Sigmoid colon (tissue), 7 donors: ENCODE results near the gene CTSW. TPM values are rescaled to one million over a fixed set of nuclear protein-coding genes. Genes with fewer than 3 reads are reported as not detected.

Experiments
- DNase-seq: peaks from one replicate; pipeline ENCODE4 v3.0.0-alpha.2; 2019
- H3K27ac ChIP-seq, 4 donors: fragments of 200-600 bp; sonication (generic); one replicate each; pipeline ENCODE4 v1.5.1; 2016 to 2019; ENCODE audit warnings: mild to moderate bottlenecking in 1 of 4
- H3K27me3 ChIP-seq, 3 donors: fragments of 200-600 bp; sonication (generic); one replicate each; pipeline ENCODE4 v1.5.1; 2019; ENCODE audit warnings: mild to moderate bottlenecking in 1 of 3
- H3K36me3 ChIP-seq, 4 donors: fragments of 200-600 bp; sonication (generic); one replicate each; pipeline ENCODE4 v1.5.1; 2016 to 2019
- H3K4me1 ChIP-seq, 4 donors: fragments of 200-600 bp; sonication (generic); one replicate each; pipeline ENCODE4 v1.5.1; 2017 to 2019
- H3K4me3 ChIP-seq, 4 donors: fragments of 200-600 bp; sonication (generic); one replicate each; pipeline ENCODE4 v1.5.1; 2017 to 2019; ENCODE audit warnings: mild to moderate bottlenecking in 2 of 4, moderate library complexity in 1 of 4
- H3K9me3 ChIP-seq, 4 donors: fragments of 200-600 bp in 3 of 4; sonication (generic) in 3 of 4; one replicate each; pipeline versions ENCODE4 v1.5.1 to v1.6.1; 2013 to 2019
- CTCF ChIP-seq, 4 experiments: fragments of 450-650 bp in 3 of 4; fragments of 200-600 bp in 1 of 4; IDR thresholded peaks; one replicate each; pipeline ENCODE4 v1.5.1; 2016 to 2019; ENCODE audit warnings: antibody characterized with exemption in 4 of 4, mild to moderate bottlenecking in 3 of 4, moderate library complexity in 2 of 4
- EP300 ChIP-seq, 4 donors: sonication (generic); formaldehyde crosslinking; IDR thresholded peaks; one replicate each; pipeline ENCODE4 v1.6.1; 2017; ENCODE audit warnings: antibody characterized with exemption in 4 of 4
- POLR2A ChIP-seq, 2 donors: fragments of 450-650 bp; IDR thresholded peaks; one replicate each; pipeline ENCODE4 v1.6.1; 2016; ENCODE audit warnings: antibody characterized with exemption in 2 of 2, mild to moderate bottlenecking in 2 of 2, moderate library complexity in 2 of 2
- POLR2AphosphoS5 ChIP-seq, 4 donors: sonication (generic); formaldehyde crosslinking; IDR thresholded peaks; one replicate each; pipeline ENCODE4 v1.6.1; 2017; ENCODE audit warnings: antibody characterized with exemption in 4 of 4
- WGBS, 2 donors: extraction: QIAGEN DNeasy Blood & Tissue Kit; methylation state at CpG; one replicate each; pipeline ENCODE4 v1.1.7; 2013; 5-methylcytosine and 5-hydroxymethylcytosine counted together
- intact Hi-C: fragments of 100-400 bp; cut with DNase I; formaldehyde crosslinking; loops from one replicate; pipeline ENCODE4 v1.15.1; 2023
- polyA plus RNA-seq, 3 donors: library from polyadenylated mRNA; stranded (reverse); fragments of 200-250 nt; gene quantifications; one replicate each; pipeline ENCODE4 v1.2.3, GENCODE V29; 2013
- total RNA-seq, 4 donors: library from RNA; depleted of rRNA; stranded (reverse); fragments of >200 nt; gene quantifications; one replicate each; pipeline ENCODE4 v1.1.0, GENCODE V29; 2016
- donor health status: healthy with polysubstance abuse.
- donor health status: Bipolar disorder and iron deficiency.
- donor health status: healthy.

The CTSW gene
- total and polyA plus RNA-seq, 7 donors: 0.82 to 3.1 (median 2.3) TPM; not detected in 4

- TF ChIP-seq POLR2A (IDR thresholded peaks at IDR 0.05) (no peak), EP300 (IDR thresholded peaks at IDR 0.05) (no peak), POLR2AphosphoS5 (IDR thresholded peaks at IDR 0.05) (no peak), CTCF (IDR thresholded peaks at IDR 0.05) (no peak)
- WGBS, 2 donors: 84 to 89% methylated on average over 5 of the region's 5 CpGs
- H3K4me1 ChIP-seq: peaks cover 0 to 5% (median 4%) of the 10 kb centered on the region in 4 donors
- H3K9me3 ChIP-seq: no peaks in the 10 kb centered on the region
- no peaks in the 10 kb centered on the region for H3K27me3 ChIP-seq
- H3K36me3 ChIP-seq: no peaks in the 10 kb centered on the region
- DNase-seq: no peak
- no peak overlapping the region for H3K4me3 ChIP-seq
- no peak overlapping the region for H3K27ac ChIP-seq
- intact Hi-C loops: no loop called here
Measured at GRCh38 chr11:65906602-65907001, 27.0 kb downstream of the CTSW start.

- Histone ChIP-seq H3K27me3 (no peaks in the 10 kb centered on the region), H3K9me3 (no peaks in the 10 kb centered on the region), H3K4me3 (no peak overlapping the region), H3K27ac (no peak overlapping the region), H3K4me1 (peaks cover 0 to 12% (median 11%) of the 10 kb centered on the region in 4 donors), H3K36me3 (no peaks in the 10 kb centered on the region)
- TF ChIP-seq POLR2AphosphoS5 (IDR thresholded peaks at IDR 0.05): no peak
- TF ChIP-seq POLR2A (IDR thresholded peaks at IDR 0.05): no peak
- no peak for TF ChIP-seq CTCF (IDR thresholded peaks at IDR 0.05)
- no peak for TF ChIP-seq EP300 (IDR thresholded peaks at IDR 0.05)
- intact Hi-C loops: no loop called here
- no peak for DNase-seq
- WGBS, 2 donors: 64 to 80% methylated on average over 6 of the region's 6 CpGs
Measured at GRCh38 chr11:65907878-65908277, 28.2 kb downstream of the CTSW start.

GRCh38 chr11:65911682-65912568 lies 32.3 kb downstream of the CTSW start:
- intact Hi-C loops: no loop called here
- DNase-seq: peak; percentile 85
- no peaks in the 10 kb centered on the region for H3K9me3 ChIP-seq
- TF ChIP-seq EP300 (IDR thresholded peaks at IDR 0.05) (no peak), POLR2AphosphoS5 (IDR thresholded peaks at IDR 0.05) (peak in 2 of 4 donors; percentile 27)
- H3K4me1 ChIP-seq: peaks cover 0 to 41% (median 36%) of the 10 kb centered on the region in 4 donors
- no peaks in the 10 kb centered on the region for H3K27me3 ChIP-seq
- H3K36me3 ChIP-seq: peaks cover 0 to 1% (median 0%) of the 10 kb centered on the region in 4 donors
- 21 to 33% methylated on average over 14 of the region's 14 CpGs for WGBS, 2 donors
- peak overlapping the region in 3 of 4 donors; percentile 21 to 33 (median 21) for H3K27ac ChIP-seq
- H3K4me3 ChIP-seq: no peak overlapping the region

DNA sequence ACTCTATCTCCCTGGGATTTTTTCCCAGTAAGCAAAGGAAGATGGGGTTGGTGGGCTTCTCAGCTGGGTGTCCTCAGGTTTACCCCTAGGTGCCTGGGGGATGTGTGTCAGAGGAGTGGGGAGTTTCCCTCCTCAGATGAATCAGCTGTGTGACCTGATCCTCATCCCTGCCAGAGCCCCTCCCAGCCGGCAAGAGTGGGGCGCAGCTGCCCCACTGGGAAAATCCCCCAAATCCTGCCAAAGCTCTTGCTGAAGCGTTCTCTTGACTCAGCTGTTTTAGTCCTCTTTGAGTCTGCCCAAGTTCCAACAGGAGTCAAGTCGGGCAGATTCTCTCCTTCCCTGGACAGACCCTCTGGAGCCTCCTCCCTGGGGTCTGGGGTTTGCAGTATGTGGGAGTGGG lies 33.2 kb downstream of the CTSW start:
- Histone ChIP-seq H3K4me3 (no peak overlapping the region), H3K27ac (peak overlapping the region in 2 of 4 donors; percentile 10 to 45), H3K36me3 (peaks cover 0 to 5% (median 0%) of the 10 kb centered on the region in 4 donors), H3K9me3 (no peaks in the 10 kb centered on the region), H3K27me3 (no peaks in the 10 kb centered on the region), H3K4me1 (peaks cover 0 to 50% (median 45%) of the 10 kb centered on the region in 4 donors)
- intact Hi-C loops: no loop called here
- 71 to 77% methylated on average over 4 of the region's 4 CpGs for WGBS, 2 donors
- TF ChIP-seq POLR2AphosphoS5 (IDR thresholded peaks at IDR 0.05): no peak
- no peak for TF ChIP-seq EP300 (IDR thresholded peaks at IDR 0.05)
- TF ChIP-seq CTCF (IDR thresholded peaks at IDR 0.05): no peak
- TF ChIP-seq POLR2A (IDR thresholded peaks at IDR 0.05): no peak
- DNase-seq: no peak

DNA sequence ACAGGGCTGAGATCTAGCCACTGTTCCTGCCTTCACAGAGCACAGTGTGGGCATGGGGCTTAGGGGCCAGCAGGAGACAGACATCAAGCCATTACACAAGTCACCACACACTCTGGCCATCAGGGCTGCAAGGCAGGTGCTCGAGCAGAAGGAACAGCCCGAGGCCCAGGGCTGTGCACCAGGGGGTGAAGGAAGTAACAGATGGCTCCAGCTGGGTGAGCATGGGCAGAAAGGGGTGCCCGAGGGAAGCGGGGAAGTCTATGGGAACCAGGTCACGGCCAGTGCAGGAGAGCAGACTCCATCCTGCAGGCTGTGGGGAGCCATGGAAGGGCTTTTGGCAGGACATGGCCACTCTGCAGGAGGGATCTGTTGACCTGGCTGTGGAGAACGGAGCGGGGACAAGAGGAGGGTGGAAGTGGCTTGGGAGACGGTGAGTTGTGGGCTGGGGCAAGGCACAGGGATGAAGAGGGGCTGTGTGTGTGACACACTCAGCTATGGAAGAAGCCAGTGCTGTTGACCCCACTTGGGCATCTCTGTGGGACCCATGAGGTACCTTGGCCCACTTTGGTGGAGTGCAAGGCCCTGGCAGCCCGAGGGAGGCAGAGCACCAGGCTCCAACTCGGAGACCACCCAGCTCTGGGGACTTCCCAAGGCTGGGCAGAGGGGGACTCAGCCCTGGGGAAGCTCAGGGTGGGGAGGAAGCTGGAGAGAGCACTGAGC lies 35.6 kb downstream of the CTSW start:
- H3K9me3 ChIP-seq: no peaks in the 10 kb centered on the region
- no peak for TF ChIP-seq EP300 (IDR thresholded peaks at IDR 0.05)
- no peak for TF ChIP-seq POLR2A (IDR thresholded peaks at IDR 0.05)
- TF ChIP-seq CTCF (IDR thresholded peaks at IDR 0.05): no peak
- no peak for TF ChIP-seq POLR2AphosphoS5 (IDR thresholded peaks at IDR 0.05)
- no peak overlapping the region for H3K4me3 ChIP-seq
- no peaks in the 10 kb centered on the region for H3K27me3 ChIP-seq
- DNase-seq: no peak
- intact Hi-C loops: loop anchor here (2.0 to 5.0 kb wide), 2 partner anchors 14 to 58 kb away; partner anchors contain the start of genes CFL1 and FOSL1
- H3K4me1 ChIP-seq: peaks cover 0 to 60% (median 53%) of the 10 kb centered on the region in 4 donors
- peak overlapping the region; percentile 94 to 99 (median 96) for H3K27ac ChIP-seq
- peaks cover 0 to 5% (median 0%) of the 10 kb centered on the region in 4 donors for H3K36me3 ChIP-seq
- WGBS, 2 donors: 66 to 67% methylated on average over 10 of the region's 10 CpGs
